HepG2 (cell line): ENCODE data around the gene SCG2. TPM values are rescaled to one million over a fixed set of nuclear protein-coding genes. Genes with fewer than 3 reads are reported as not detected.

ENCODE experiments used
- ATAC-seq: fragments of 200-7000 bp; cut with Tn5 transposase; 3 replicates; pipeline ENCODE4 v1.9.1; 2020; ENCODE audit warnings: mild to moderate bottlenecking, moderate library complexity
- BruUV-seq: library from RNA; stranded (reverse); fragments of 400-500 nt; replicated peaks from 2 replicates; lab custom pipeline; 2021; lab: Mats Ljungman, UMichigan
- CTCF ChIA-PET: fragments of 300-600 bp; formaldehyde crosslinking; extraction: SDS; loops from one replicate; lab custom pipeline; 2021; ENCODE audit warnings: low total read pairs, inconsistent platforms, low intra/inter-chr PET ratio; lab: Yijun Ruan, JAX
- POLR2A ChIA-PET: fragments of 350-600 bp; sonication (Branson Sonifier 250); formaldehyde crosslinking; loops from one replicate; lab custom pipeline; 2020; ENCODE audit warnings: antibody characterized with exemption, inconsistent platforms; lab: Yijun Ruan, JAX
- DNase-seq: peaks from one replicate; pipeline ENCODE4 v3.0.0-alpha.2; 2015; ENCODE audit warnings: low spot score
- FAIRE-seq: peaks from 3 replicates; lab custom pipeline; 2011; peaks lifted over from hg19 to GRCh38; lab: Jason Lieb, UNC
- H2AFZ ChIP-seq: one replicate; pipeline ENCODE4 v1.6.1; 2011; ENCODE audit warnings: low read length, inconsistent platforms
- H3K27ac ChIP-seq: fragments of 300-600 bp; 3 replicates; pipeline ENCODE4 v1.8.0; 2011; ENCODE audit warnings: mixed run types, mild to moderate bottlenecking, mixed read lengths, low read length, inconsistent platforms; ENCODE audit not compliant: insufficient read depth; ENCODE audit errors: extremely low read length
- H3K27me3 ChIP-seq, 2 experiments: fragments of 200-600 bp in 1 of 2; 2 replicates in 1 of 2; 3 replicates in 1 of 2; pipeline versions ENCODE4 v1.6.0 to v1.8.0; 2011; ENCODE audit warnings: low read length in 2 of 2, mild to moderate bottlenecking in 2 of 2, moderate library complexity in 2 of 2, inconsistent platforms in 1 of 2; ENCODE audit not compliant: insufficient read depth in 2 of 2, control insufficient read depth in 1 of 2
- H3K36me3 ChIP-seq, 2 experiments: fragments of 200-600 bp in 1 of 2; replicated peaks in 1 of 2; 2 replicates in 1 of 2; 3 replicates in 1 of 2; pipeline versions ENCODE4 v1.5.1 to v1.8.0; 2011; ENCODE audit warnings: low read length in 2 of 2, inconsistent platforms in 1 of 2; ENCODE audit not compliant: insufficient read depth in 2 of 2, control insufficient read depth in 1 of 2
- H3K4me1 ChIP-seq: 2 replicates; pipeline ENCODE4 v1.5.1; 2012; ENCODE audit warnings: low read length, inconsistent platforms; ENCODE audit not compliant: insufficient read depth
- H3K4me2 ChIP-seq: 2 replicates; pipeline ENCODE4 v1.6.0; 2011; ENCODE audit warnings: low read depth, low read length, inconsistent platforms
- H3K4me3 ChIP-seq, 3 experiments: fragments of 200-600 bp in 1 of 3; sonication (generic), shearing (Covaris generic) in 1 of 3; replicated peaks in 1 of 3; 2 replicates each; pipeline ENCODE4 v1.5.1; 2011 to 2016; ENCODE audit warnings: low read length in 3 of 3, inconsistent platforms in 2 of 3, low read depth in 2 of 3, mild to moderate bottlenecking in 2 of 3, control low read depth in 1 of 3, mixed read lengths in 1 of 3; ENCODE audit not compliant: insufficient read depth in 1 of 3
- H3K79me2 ChIP-seq: one replicate; pipeline ENCODE4 v1.6.1; 2011; ENCODE audit warnings: low read length, inconsistent platforms; ENCODE audit not compliant: insufficient read depth
- H3K9ac ChIP-seq: 2 replicates; pipeline ENCODE4 v1.6.0; 2011; ENCODE audit warnings: mild to moderate bottlenecking, low read depth, low read length, inconsistent platforms; ENCODE audit not compliant: insufficient read depth
- H3K9me3 ChIP-seq: 2 replicates; pipeline ENCODE4 v1.5.1; 2012; ENCODE audit warnings: mild to moderate bottlenecking, low read length
- H4K20me1 ChIP-seq: 2 replicates; pipeline ENCODE4 v1.6.0; 2011; ENCODE audit warnings: inconsistent platforms, mild to moderate bottlenecking, low read length, moderate library complexity; ENCODE audit not compliant: insufficient read depth
- BCLAF1 ChIP-seq: fragments of 450-650 bp; IDR thresholded peaks from 2 replicates; pipeline ENCODE4 v1.6.1; 2017; ENCODE audit warnings: mild to moderate bottlenecking
- EP300 ChIP-seq, 3 experiments: sonication (generic) in 1 of 3; formaldehyde crosslinking in 1 of 3; IDR thresholded peaks; 2 replicates each; pipeline versions ENCODE4 v1.5.1 to v1.6.1; 2011 to 2020; ENCODE audit warnings: low read depth in 2 of 3, low read length in 2 of 3, borderline replicate concordance in 1 of 3, improper control_type of control experiment in 1 of 3, mild to moderate bottlenecking in 1 of 3, missing genetic modification reagents in 1 of 3, moderate library complexity in 1 of 3
- FOXP1 ChIP-seq, 2 experiments: fragments of 450-650 bp in 1 of 2; IDR thresholded peaks; 2 replicates each; pipeline ENCODE4 v1.6.1; 2017 to 2018; ENCODE audit warnings: antibody characterized with exemption in 1 of 2
- GRHL1 ChIP-seq: sonication (generic); formaldehyde crosslinking; conservative IDR thresholded peaks from 2 replicates; pipeline ENCODE4 v1.8.0; 2022; ENCODE audit warnings: missing genetic modification reagents
- KDM4B ChIP-seq: sonication (generic); formaldehyde crosslinking; IDR thresholded peaks from 2 replicates; pipeline ENCODE4 v1.4.0; 2020; ENCODE audit warnings: missing genetic modification reagents
- KLF16 ChIP-seq, 2 experiments: sonication (generic) in 1 of 2; formaldehyde crosslinking in 1 of 2; IDR thresholded peaks; 2 replicates each; pipeline versions ENCODE4 v1.6.1 to v1.8.0; 2016 to 2023; ENCODE audit warnings: missing genetic modification reagents in 2 of 2, missing compliant biosample characterization in 1 of 2
- NCOR1 ChIP-seq: fragments of 200-600 bp; sonication (generic); IDR thresholded peaks from 2 replicates; pipeline ENCODE4 v1.7.0; 2017; ENCODE audit warnings: antibody characterized with exemption, low read length, borderline replicate concordance
- PHB2 ChIP-seq: fragments of 450-650 bp; IDR thresholded peaks from 2 replicates; pipeline ENCODE4 v1.6.1; 2018; ENCODE audit not compliant: partially characterized antibody
- PHF20 ChIP-seq: sonication (generic); formaldehyde crosslinking; IDR thresholded peaks from 2 replicates; pipeline ENCODE4 v1.5.0; 2020; ENCODE audit warnings: mild to moderate bottlenecking, missing genetic modification reagents
- SNAPC2 ChIP-seq: sonication (generic); formaldehyde crosslinking; IDR thresholded peaks from 2 replicates; pipeline ENCODE4 v1.8.1; 2022; ENCODE audit warnings: mild to moderate bottlenecking, missing genetic modification reagents
- SPEN ChIP-seq: sonication (generic); formaldehyde crosslinking; IDR thresholded peaks from 2 replicates; pipeline ENCODE4 v1.5.1; 2020; ENCODE audit warnings: low read depth, mild to moderate bottlenecking, missing genetic modification reagents
- YEATS2 ChIP-seq: sonication (generic); formaldehyde crosslinking; IDR thresholded peaks from 2 replicates; pipeline ENCODE4 v1.4.0; 2020; ENCODE audit warnings: missing genetic modification reagents, borderline replicate concordance
- ZNF558 ChIP-seq: sonication (generic); formaldehyde crosslinking; IDR thresholded peaks from 2 replicates; pipeline ENCODE4 v1.9.0; 2022; ENCODE audit warnings: mild to moderate bottlenecking, missing genetic modification reagents, borderline replicate concordance
- ZNF781 ChIP-seq: sonication (generic); formaldehyde crosslinking; IDR thresholded peaks from 2 replicates; pipeline ENCODE4 v1.5.1; 2020; ENCODE audit warnings: borderline replicate concordance, mild to moderate bottlenecking, missing genetic modification reagents; ENCODE audit errors: not compliant biosample characterization
- ZSCAN30 ChIP-seq: sonication (generic); formaldehyde crosslinking; IDR thresholded peaks from 2 replicates; pipeline ENCODE4 v1.5.0; 2020; ENCODE audit warnings: mild to moderate bottlenecking, missing genetic modification reagents
- WGBS: methylation state at CpG from one replicate; pipeline ENCODE4 v1.1.6; 2017; ENCODE audit warnings: low lambda C conversion rate; 5-methylcytosine and 5-hydroxymethylcytosine counted together
- in situ Hi-C: cut with HindIII; loops from 2 replicates; pipeline ENCODE4 v1.10.0; 2017; ENCODE audit warnings: low pct_unique_long_range_greater_than_20kb; ENCODE audit not compliant: extremely low pct_ligation_motif_present
- intact Hi-C: fragments of 100-400 bp; cut with micrococcal nuclease; formaldehyde crosslinking; loops from one replicate; pipeline ENCODE4 v1.10.0; 2022; ENCODE audit not compliant: unreplicated experiment
- polyA plus RNA-seq, 8 experiments: library from polyadenylated mRNA; depleted of rRNA in 3 of 8; stranded (reverse) in 7 of 8; unstranded in 1 of 8; fragments of >200 nt; fragmentation: Illumina TruSeq in 4 of 8; extraction: Trizol in 4 of 8; gene quantifications; 2 replicates each; pipeline versions ENCODE4 v1.2.1 to v1.2.3, GENCODE V29; 2011 to 2016; ENCODE audit warnings: low read depth in 4 of 8, missing spikeins in 1 of 8, mixed read lengths in 1 of 8; ENCODE audit not compliant: insufficient read depth in 1 of 8
- total RNA-seq, 5 experiments: library from RNA; depleted of rRNA; stranded (reverse); fragments of >200 nt; fragmentation: Illumina TruSeq; extraction: Trizol; gene quantifications; 2 replicates each; pipeline ENCODE4 v1.2.3, GENCODE V29; 2016; ENCODE audit warnings: low read depth in 1 of 5

SCG2 gene
- total and polyA plus RNA-seq, 2 of the 13 experiments (the other 11 are each of a cell fraction or from before 2014, with no cell fraction given): not detected

GRCh38 chr2:223554923-223555322 lies 47.2 kb downstream of the SCG2 start:
- Histone ChIP-seq H3K27ac (no peak overlapping the region), H3K9ac (no peak overlapping the region), H4K20me1 (no peaks in the 10 kb centered on the region), H2AFZ (no peak overlapping the region), H3K79me2 (no peaks in the 10 kb centered on the region), H3K9me3 (no peaks in the 10 kb centered on the region), H3K4me2 (no peak overlapping the region), H3K27me3 (no peaks in the 10 kb centered on the region; a peak in 1 of 5 replicates), H3K36me3 (no peaks in the 10 kb centered on the region), H3K4me3 (no peak overlapping the region), H3K4me1 (no peaks in the 10 kb centered on the region)
- no peak for ATAC-seq
- DNase-seq: no peak
- BruUV-seq: no TSS peak
- 36% methylated on average over 3 of the region's 3 CpGs for WGBS
- no peak for FAIRE-seq
- ChIA-PET CTCF (no interaction called here), POLR2A (no interaction called here)
- in situ Hi-C loops: no loop called here
- intact Hi-C loops: loop anchor here (5.0 kb wide), 1 partner anchor 432 kb away; no protein-coding TSS in a partner anchor
- no peak for TF ChIP-seq GRHL1 (CRISPR knock-in tag)
- TF ChIP-seq ZSCAN30 (CRISPR knock-in tag): no peak
- TF ChIP-seq KLF16 (CRISPR knock-in tag; IDR thresholded peaks at IDR 0.05): no peak
- TF ChIP-seq KDM4B (CRISPR knock-in tag): no peak
- TF ChIP-seq YEATS2: no peak
- no peak for TF ChIP-seq ZNF558 (CRISPR knock-in tag)
- TF ChIP-seq SNAPC2 (CRISPR knock-in tag): no peak
- no peak for TF ChIP-seq NCOR1
- TF ChIP-seq ZNF781 (CRISPR knock-in tag): no peak
- no peak for TF ChIP-seq PHF20 (CRISPR knock-in tag)
- TF ChIP-seq SPEN: no peak
- no peak for TF ChIP-seq FOXP1 (IDR thresholded peaks at IDR 0.05)
- TF ChIP-seq FOXP1 (CRISPR knock-in tag; IDR thresholded peaks at IDR 0.05): no peak
- no peak for TF ChIP-seq BCLAF1
- TF ChIP-seq EP300 (IDR thresholded peaks at IDR 0.05; ENCODE audit: low read depth in 2 of 2, low read length in 2 of 2): no peak
- no peak for TF ChIP-seq EP300 (CRISPR knock-in tag; IDR thresholded peaks at IDR 0.05; ENCODE audit: borderline replicate concordance)
- TF ChIP-seq PHB2: no peak
